ENCODE results near the gene SIRPG.

SIRPG gene

GRCh38 chr20:1669304-1669703 is 11.7 kb upstream of the SIRPG start:
- no peak overlapping the region for H3K56ac ChIP-seq (ENCODE audit: low read length)
- no peaks in the 10 kb centered on the region for H3K79me2 ChIP-seq (ENCODE audit: control insufficient read depth, insufficient read depth, low read length)
- no peak overlapping the region for H3K4ac ChIP-seq (ENCODE audit: low read depth, low read length)
- no peak overlapping the region for H3K27ac ChIP-seq (ENCODE audit: low read depth, low read length)
- no peaks in the 10 kb centered on the region for H3K36me3 ChIP-seq (ENCODE audit: control insufficient read depth, insufficient read depth, low read length)
- no peak overlapping the region for H4K8ac ChIP-seq (ENCODE audit: low read depth, low read length)
- no peak overlapping the region for H3K9ac ChIP-seq (ENCODE audit: low read length)
- H3K23ac ChIP-seq (ENCODE audit: low read length), result no peak overlapping the region
- no peak overlapping the region for H2BK120ac ChIP-seq (ENCODE audit: low read depth, low read length)
- DNase-seq, result no peak
- no peak overlapping the region for H2BK5ac ChIP-seq (ENCODE audit: low read length)
- no peaks in the 10 kb centered on the region for H3K4me1 ChIP-seq (ENCODE audit: control insufficient read depth, low read depth, low read length)
- H3K4me2 ChIP-seq (ENCODE audit: low read length), result no peak overlapping the region
- no peak overlapping the region for H3K4me3 ChIP-seq (ENCODE audit: low read length)
- no peak overlapping the region for H4K5ac ChIP-seq (ENCODE audit: low read length)
- no peak overlapping the region for H2BK15ac ChIP-seq (replicated peaks; ENCODE audit: low read depth)
- H3K18ac ChIP-seq (ENCODE audit: low read length), result no peak overlapping the region
- no CpG with 5 or more reads among the region's 5 CpGs for WGBS (ENCODE audit: extremely low coverage, insufficient coverage, low lambda C conversion rate)
- H2AK5ac ChIP-seq (ENCODE audit: low read length), result no peak overlapping the region
- no peaks in the 10 kb centered on the region for H3K79me1 ChIP-seq (ENCODE audit: low read length)
- no peaks in the 10 kb centered on the region for H3K27me3 ChIP-seq (ENCODE audit: insufficient read depth, low read length, poor library complexity)

- Histone ChIP-seq H3K4me1 (ENCODE audit: control insufficient read depth, low read depth, low read length) (no peaks in the 10 kb centered on the region), H4K8ac (ENCODE audit: low read depth, low read length) (no peak overlapping the region), H3K4me3 (ENCODE audit: low read length) (no peak overlapping the region), H3K4ac (ENCODE audit: low read depth, low read length) (no peak overlapping the region), H3K36me3 (ENCODE audit: control insufficient read depth, insufficient read depth, low read length) (no peaks in the 10 kb centered on the region), H3K9ac (ENCODE audit: low read length) (no peak overlapping the region), H3K27ac (ENCODE audit: low read depth, low read length) (no peak overlapping the region), H3K79me1 (ENCODE audit: low read length) (no peaks in the 10 kb centered on the region), H3K79me2 (ENCODE audit: control insufficient read depth, insufficient read depth, low read length) (no peaks in the 10 kb centered on the region), H3K27me3 (ENCODE audit: insufficient read depth, low read length, poor library complexity) (no peaks in the 10 kb centered on the region), H3K4me2 (ENCODE audit: low read length) (no peak overlapping the region), H3K23ac (ENCODE audit: low read length) (no peak overlapping the region), H2AK5ac (ENCODE audit: low read length) (no peak overlapping the region), H3K18ac (ENCODE audit: low read length) (no peak overlapping the region), H2BK5ac (ENCODE audit: low read length) (no peak overlapping the region), H3K56ac (ENCODE audit: low read length) (no peak overlapping the region), H4K5ac (ENCODE audit: low read length) (no peak overlapping the region), H2BK120ac (ENCODE audit: low read depth, low read length) (no peak overlapping the region), H2BK15ac (replicated peaks; ENCODE audit: low read depth) (no peak overlapping the region)
- DNase-seq, result no peak
- no CpG with 5 or more reads among the region's 1 CpG for WGBS (ENCODE audit: extremely low coverage, insufficient coverage, low lambda C conversion rate)
These were observed 10.0 kb upstream of the SIRPG start for GRCh38 chr20:1667502-1668085.

DNA sequence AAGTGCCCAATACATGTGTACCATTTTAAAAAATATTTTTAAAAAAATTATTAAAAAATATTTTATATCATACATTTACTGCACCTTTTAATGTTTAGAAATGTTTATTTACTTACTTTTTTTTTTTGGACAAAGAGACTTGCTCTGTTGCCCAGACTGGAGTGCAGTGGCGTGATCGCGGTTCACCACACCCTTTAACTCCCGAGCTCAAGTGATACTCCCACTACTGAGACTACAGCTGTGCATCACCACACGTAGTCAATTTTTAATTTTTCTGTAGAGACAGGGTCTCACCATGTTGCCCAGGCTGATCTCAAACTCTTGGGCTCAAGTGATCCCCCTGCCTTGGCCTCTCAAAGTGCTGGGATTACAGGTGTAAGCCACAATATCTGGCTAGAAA is 9.2 kb upstream of the SIRPG start:
- Histone ChIP-seq H2AK5ac (ENCODE audit: low read length) (no peak overlapping the region), H3K4ac (ENCODE audit: low read depth, low read length) (no peak overlapping the region)

DNA sequence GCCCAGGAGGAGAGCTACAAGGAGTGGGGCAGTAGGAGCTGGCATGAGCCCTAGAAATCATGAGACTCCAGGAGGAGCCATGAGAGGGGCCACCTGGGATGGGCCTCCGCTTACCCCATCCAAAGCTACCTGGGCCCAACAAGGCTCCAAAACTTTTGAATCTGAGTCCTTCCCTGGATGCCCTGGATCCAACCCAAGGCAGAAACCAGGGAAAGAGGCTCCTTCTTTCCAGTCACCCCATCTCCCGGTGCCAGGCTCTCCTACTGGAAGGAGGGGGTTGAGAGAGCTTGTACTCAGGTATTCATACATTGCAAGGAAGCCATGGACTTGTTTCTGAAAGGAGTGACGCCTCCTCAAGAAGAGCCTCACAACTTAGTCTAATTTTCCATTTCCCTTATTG is 7.8 kb upstream of the SIRPG start:
- Histone ChIP-seq H2BK15ac (replicated peaks; ENCODE audit: low read depth) (no peak overlapping the region), H3K4me2 (ENCODE audit: low read length) (no peak overlapping the region), H2BK120ac (ENCODE audit: low read depth, low read length) (no peak overlapping the region), H3K18ac (ENCODE audit: low read length) (no peak overlapping the region), H2AK5ac (ENCODE audit: low read length) (no peak overlapping the region), H3K4ac (ENCODE audit: low read depth, low read length) (no peak overlapping the region), H3K56ac (ENCODE audit: low read length) (no peak overlapping the region), H4K8ac (ENCODE audit: low read depth, low read length) (no peak overlapping the region), H3K4me3 (ENCODE audit: low read length) (no peak overlapping the region), H3K79me1 (ENCODE audit: low read length) (no peaks in the 10 kb centered on the region), H3K23ac (ENCODE audit: low read length) (no peak overlapping the region), H3K4me1 (ENCODE audit: control insufficient read depth, low read depth, low read length) (no peaks in the 10 kb centered on the region), H3K27ac (ENCODE audit: low read depth, low read length) (no peak overlapping the region), H4K5ac (ENCODE audit: low read length) (no peak overlapping the region), H3K9ac (ENCODE audit: low read length) (no peak overlapping the region), H3K27me3 (ENCODE audit: insufficient read depth, low read length, poor library complexity) (no peaks in the 10 kb centered on the region), H2BK5ac (ENCODE audit: low read length) (no peak overlapping the region), H3K36me3 (ENCODE audit: control insufficient read depth, insufficient read depth, low read length) (no peaks in the 10 kb centered on the region), H3K79me2 (ENCODE audit: control insufficient read depth, insufficient read depth, low read length) (no peaks in the 10 kb centered on the region)
- no CpG with 5 or more reads among the region's 3 CpGs for WGBS (ENCODE audit: extremely low coverage, insufficient coverage, low lambda C conversion rate)
- DNase-seq, result no peak

More for the DNA sequence above, 9.2 kb upstream of the SIRPG start:
- Histone ChIP-seq H3K27ac (ENCODE audit: low read depth, low read length) (no peak overlapping the region), H3K79me1 (ENCODE audit: low read length) (no peaks in the 10 kb centered on the region), H3K4me3 (ENCODE audit: low read length) (no peak overlapping the region), H3K9ac (ENCODE audit: low read length) (no peak overlapping the region), H3K23ac (ENCODE audit: low read length) (no peak overlapping the region), H2BK5ac (ENCODE audit: low read length) (no peak overlapping the region), H3K36me3 (ENCODE audit: control insufficient read depth, insufficient read depth, low read length) (no peaks in the 10 kb centered on the region), H3K27me3 (ENCODE audit: insufficient read depth, low read length, poor library complexity) (no peaks in the 10 kb centered on the region), H3K4me1 (ENCODE audit: control insufficient read depth, low read depth, low read length) (no peaks in the 10 kb centered on the region), H3K56ac (ENCODE audit: low read length) (no peak overlapping the region), H4K8ac (ENCODE audit: low read depth, low read length) (no peak overlapping the region), H3K18ac (ENCODE audit: low read length) (no peak overlapping the region), H3K79me2 (ENCODE audit: control insufficient read depth, insufficient read depth, low read length) (no peaks in the 10 kb centered on the region), H4K5ac (ENCODE audit: low read length) (no peak overlapping the region), H3K4me2 (ENCODE audit: low read length) (no peak overlapping the region), H2BK120ac (ENCODE audit: low read depth, low read length) (no peak overlapping the region), H2BK15ac (replicated peaks; ENCODE audit: low read depth) (no peak overlapping the region)
- no CpG with 5 or more reads among the region's 5 CpGs for WGBS (ENCODE audit: extremely low coverage, insufficient coverage, low lambda C conversion rate)
- no peak for DNase-seq

- Histone ChIP-seq H3K18ac (ENCODE audit: low read length) (no peak overlapping the region), H3K79me2 (ENCODE audit: control insufficient read depth, insufficient read depth, low read length) (no peaks in the 10 kb centered on the region), H2BK5ac (ENCODE audit: low read length) (no peak overlapping the region), H3K4me2 (ENCODE audit: low read length) (no peak overlapping the region), H2BK15ac (replicated peaks; ENCODE audit: low read depth) (no peak overlapping the region), H2AK5ac (ENCODE audit: low read length) (no peak overlapping the region), H3K79me1 (ENCODE audit: low read length) (no peaks in the 10 kb centered on the region), H4K5ac (ENCODE audit: low read length) (no peak overlapping the region), H3K4me3 (ENCODE audit: low read length) (no peak overlapping the region), H3K56ac (ENCODE audit: low read length) (no peak overlapping the region), H3K4me1 (ENCODE audit: control insufficient read depth, low read depth, low read length) (no peaks in the 10 kb centered on the region), H4K8ac (ENCODE audit: low read depth, low read length) (no peak overlapping the region), H3K27me3 (ENCODE audit: insufficient read depth, low read length, poor library complexity) (no peaks in the 10 kb centered on the region), H3K9ac (ENCODE audit: low read length) (no peak overlapping the region), H3K23ac (ENCODE audit: low read length) (no peak overlapping the region), H3K4ac (ENCODE audit: low read depth, low read length) (no peak overlapping the region), H3K36me3 (ENCODE audit: control insufficient read depth, insufficient read depth, low read length) (no peaks in the 10 kb centered on the region), H2BK120ac (ENCODE audit: low read depth, low read length) (no peak overlapping the region), H3K27ac (ENCODE audit: low read depth, low read length) (no peak overlapping the region)
- DNase-seq, result no peak
- WGBS (ENCODE audit: extremely low coverage, insufficient coverage, low lambda C conversion rate), result no CpG with 5 or more reads among the region's 5 CpGs
These were observed 7.3 kb upstream of the SIRPG start for GRCh38 chr20:1664911-1665310.

DNA sequence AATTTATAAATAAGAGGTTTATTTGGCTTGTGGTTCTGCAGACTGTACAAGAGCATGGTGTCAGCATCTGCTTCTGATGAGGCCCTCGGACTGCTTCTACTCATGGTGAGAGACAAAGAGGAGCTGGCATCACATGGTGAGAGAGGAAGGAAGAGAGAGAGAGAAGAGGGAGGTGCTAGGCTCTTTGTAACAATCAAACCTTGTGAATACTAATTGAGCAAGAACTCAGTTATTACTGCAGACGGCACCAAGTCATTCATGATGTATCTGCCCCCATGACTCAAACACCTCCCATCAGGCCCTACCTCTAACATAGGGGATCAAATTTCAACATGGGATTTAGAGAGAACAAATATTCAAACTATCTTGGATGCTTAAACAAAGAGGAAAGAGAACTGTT is 6.3 kb upstream of the SIRPG start:
- no peaks in the 10 kb centered on the region for H3K79me1 ChIP-seq (ENCODE audit: low read length)
- H2BK120ac ChIP-seq (ENCODE audit: low read depth, low read length), result no peak overlapping the region
- no peak overlapping the region for H3K56ac ChIP-seq (ENCODE audit: low read length)
- H3K4ac ChIP-seq (ENCODE audit: low read depth, low read length), result no peak overlapping the region
- no peak overlapping the region for H3K18ac ChIP-seq (ENCODE audit: low read length)
- no peaks in the 10 kb centered on the region for H3K27me3 ChIP-seq (ENCODE audit: insufficient read depth, low read length, poor library complexity)
- H2BK15ac ChIP-seq (replicated peaks; ENCODE audit: low read depth), result no peak overlapping the region
- H4K5ac ChIP-seq (ENCODE audit: low read length), result no peak overlapping the region
- no peak overlapping the region for H3K23ac ChIP-seq (ENCODE audit: low read length)
- H3K27ac ChIP-seq (ENCODE audit: low read depth, low read length), result no peak overlapping the region
- no peak overlapping the region for H3K9ac ChIP-seq (ENCODE audit: low read length)
- no peaks in the 10 kb centered on the region for H3K36me3 ChIP-seq (ENCODE audit: control insufficient read depth, insufficient read depth, low read length)
- no peak overlapping the region for H2AK5ac ChIP-seq (ENCODE audit: low read length)
- H3K79me2 ChIP-seq (ENCODE audit: control insufficient read depth, insufficient read depth, low read length), result no peaks in the 10 kb centered on the region
- H3K4me2 ChIP-seq (ENCODE audit: low read length), result no peak overlapping the region
- no peaks in the 10 kb centered on the region for H3K4me1 ChIP-seq (ENCODE audit: control insufficient read depth, low read depth, low read length)
- H4K8ac ChIP-seq (ENCODE audit: low read depth, low read length), result no peak overlapping the region
- H3K4me3 ChIP-seq (ENCODE audit: low read length), result no peak overlapping the region
- WGBS (ENCODE audit: extremely low coverage, insufficient coverage, low lambda C conversion rate), result no CpG with 5 or more reads among the region's 2 CpGs
- DNase-seq, result no peak
- no peak overlapping the region for H2BK5ac ChIP-seq (ENCODE audit: low read length)

Data from mesendoderm (in vitro differentiated cells).